Osteocyte (in vitro differentiated cells): ENCODE results near the gene NAT16. TPM values are rescaled to one million over a fixed set of nuclear protein-coding genes. Genes with fewer than 3 reads are reported as not detected.
"Not testable (repeated sequence)": the region's sequence is repeated elsewhere in the genome, so short reads cannot be mapped to it uniquely, and the experiment has no call there.

Source experiments
- DNase-seq: peaks from one replicate; pipeline ENCODE4 v3.0.0; 2021; ENCODE audit warnings: mixed read lengths; ENCODE audit not compliant: unreplicated experiment; ENCODE audit errors: extremely low spot score
- H3K27ac Mint-ChIP-seq: one replicate; pipeline ENCODE4 v1.8.0; 2021; ENCODE audit warnings: mild to moderate bottlenecking, mixed read lengths; ENCODE audit not compliant: unreplicated experiment
- H3K27me3 Mint-ChIP-seq: one replicate; pipeline ENCODE4 v1.8.0; 2021; ENCODE audit warnings: mixed read lengths; ENCODE audit not compliant: unreplicated experiment
- H3K36me3 Mint-ChIP-seq: one replicate; pipeline ENCODE4 v1.8.0; 2021; ENCODE audit warnings: mixed read lengths; ENCODE audit not compliant: unreplicated experiment
- H3K4me1 Mint-ChIP-seq: one replicate; pipeline ENCODE4 v1.8.0; 2021; ENCODE audit warnings: mixed read lengths; ENCODE audit not compliant: unreplicated experiment
- H3K4me3 Mint-ChIP-seq: one replicate; pipeline ENCODE4 v1.8.0; 2021; ENCODE audit warnings: mild to moderate bottlenecking, moderate library complexity, mixed read lengths; ENCODE audit not compliant: unreplicated experiment
- H3K9me3 Mint-ChIP-seq: one replicate; pipeline ENCODE4 v1.8.0; 2021; ENCODE audit warnings: mixed read lengths; ENCODE audit not compliant: unreplicated experiment
- total RNA-seq: library from RNA; stranded (reverse); gene quantifications from 2 replicates; pipeline ENCODE4 v1.2.1, GENCODE V29; 2021
- TF ChIP-seq, protein P1 (sequence below): fragments of 200-600 bp; sonication (generic); IDR thresholded peaks from 2 replicates; pipeline ENCODE4 v1.5.0; 2021; ENCODE audit warnings: antibody characterized with exemption, mild to moderate bottlenecking, moderate library complexity

The NAT16 gene
- total RNA-seq, 1 donor from 2014 or later, result 0.16 TPM

DNA sequence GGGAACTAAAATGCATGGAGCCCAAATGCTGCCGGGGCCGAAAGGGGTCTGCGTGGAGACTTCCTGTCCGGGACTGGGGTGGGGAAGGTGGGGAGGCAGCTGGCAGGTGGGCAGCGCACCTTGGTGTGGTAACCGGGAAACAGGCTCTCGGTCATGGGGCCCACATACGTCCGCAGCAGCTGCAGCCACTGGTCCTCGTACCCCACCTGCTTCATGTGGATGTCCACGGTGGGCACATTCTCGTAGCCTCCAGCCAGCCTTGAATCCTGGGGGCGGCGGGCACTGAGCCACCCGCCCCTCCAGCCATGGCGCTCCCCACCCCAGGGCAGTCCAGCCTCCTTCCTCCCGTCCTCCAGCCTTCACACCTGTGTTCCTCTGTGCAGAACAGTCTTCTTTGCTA lies 27.4 kb upstream of the NAT16 start:
- Mint-ChIP-seq H3K27me3 (peaks cover 5% of the 10 kb centered on the region), H3K9me3 (no peaks in the 10 kb centered on the region), H3K4me1 (no peaks in the 10 kb centered on the region), H3K36me3 (peaks cover 24% of the 10 kb centered on the region), H3K4me3 (no peak overlapping the region), H3K27ac (no peak overlapping the region)
- TF ChIP-seq, protein P1, sequence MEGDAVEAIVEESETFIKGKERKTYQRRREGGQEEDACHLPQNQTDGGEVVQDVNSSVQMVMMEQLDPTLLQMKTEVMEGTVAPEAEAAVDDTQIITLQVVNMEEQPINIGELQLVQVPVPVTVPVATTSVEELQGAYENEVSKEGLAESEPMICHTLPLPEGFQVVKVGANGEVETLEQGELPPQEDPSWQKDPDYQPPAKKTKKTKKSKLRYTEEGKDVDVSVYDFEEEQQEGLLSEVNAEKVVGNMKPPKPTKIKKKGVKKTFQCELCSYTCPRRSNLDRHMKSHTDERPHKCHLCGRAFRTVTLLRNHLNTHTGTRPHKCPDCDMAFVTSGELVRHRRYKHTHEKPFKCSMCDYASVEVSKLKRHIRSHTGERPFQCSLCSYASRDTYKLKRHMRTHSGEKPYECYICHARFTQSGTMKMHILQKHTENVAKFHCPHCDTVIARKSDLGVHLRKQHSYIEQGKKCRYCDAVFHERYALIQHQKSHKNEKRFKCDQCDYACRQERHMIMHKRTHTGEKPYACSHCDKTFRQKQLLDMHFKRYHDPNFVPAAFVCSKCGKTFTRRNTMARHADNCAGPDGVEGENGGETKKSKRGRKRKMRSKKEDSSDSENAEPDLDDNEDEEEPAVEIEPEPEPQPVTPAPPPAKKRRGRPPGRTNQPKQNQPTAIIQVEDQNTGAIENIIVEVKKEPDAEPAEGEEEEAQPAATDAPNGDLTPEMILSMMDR, result no peak
- no peak for DNase-seq

DNA sequence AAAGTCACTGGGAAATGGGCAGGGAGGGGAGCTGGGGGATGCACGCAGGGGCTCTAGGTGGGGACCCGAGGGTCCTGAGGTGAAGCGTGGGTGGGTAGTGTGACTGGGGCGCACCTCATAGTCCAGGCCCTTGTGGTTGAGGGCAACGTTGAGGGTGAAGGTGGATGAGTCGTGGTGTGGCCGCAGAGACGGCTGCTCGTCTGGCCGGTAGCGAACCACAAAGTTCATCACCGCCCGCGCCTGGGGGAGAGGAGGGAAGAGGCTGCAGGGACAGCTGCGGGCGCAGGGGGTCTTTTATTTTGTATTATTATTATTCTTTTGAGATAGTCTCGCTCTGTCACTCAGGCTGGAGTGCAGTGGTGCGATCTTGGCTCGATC lies 26.6 kb upstream of the NAT16 start:
- H3K9me3 Mint-ChIP-seq, result no peaks in the 10 kb centered on the region
- no peak for DNase-seq
- TF ChIP-seq, protein P1, result no peak
- H3K36me3 Mint-ChIP-seq, result peaks cover 24% of the 10 kb centered on the region
- no peak overlapping the region for H3K4me3 Mint-ChIP-seq
- H3K27me3 Mint-ChIP-seq, result peaks cover 7% of the 10 kb centered on the region
- no peaks in the 10 kb centered on the region for H3K4me1 Mint-ChIP-seq
- H3K27ac Mint-ChIP-seq, result no peak overlapping the region

DNA sequence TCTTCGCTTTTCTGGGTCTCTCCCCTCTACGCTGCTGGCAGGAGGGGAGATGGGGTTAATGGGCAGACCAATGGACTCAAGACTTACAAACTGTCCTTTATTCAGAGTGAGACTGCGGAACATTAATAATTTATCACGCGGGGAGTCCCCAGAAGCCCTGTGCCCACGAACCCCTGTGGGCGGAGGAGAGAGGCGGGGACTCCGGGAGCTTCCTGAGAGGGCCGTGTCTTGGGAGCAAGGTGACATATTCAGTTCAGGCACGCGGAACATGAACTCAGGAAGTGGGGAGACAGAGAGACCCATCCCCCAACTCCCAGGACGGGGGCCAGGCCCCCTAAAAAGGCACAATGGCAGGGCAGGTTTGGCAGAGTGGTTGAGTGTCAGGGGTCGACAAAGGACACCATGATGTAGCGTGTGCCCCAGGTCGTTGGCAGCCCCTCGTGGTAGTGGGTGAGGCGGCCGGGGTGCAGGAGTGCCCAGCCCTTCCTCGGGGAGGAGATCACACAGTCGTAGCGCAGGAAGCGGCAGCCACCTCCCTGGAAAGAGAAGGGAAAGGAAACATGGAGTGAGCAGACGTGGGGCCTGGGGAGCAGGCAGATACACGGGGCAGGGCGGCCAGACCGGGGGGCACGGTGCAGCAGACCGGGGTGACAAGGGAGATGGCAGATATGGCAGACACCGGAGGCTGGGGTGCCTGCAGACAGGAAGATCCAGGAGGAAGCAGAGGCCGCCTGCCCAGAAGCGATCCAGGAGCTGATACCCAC lies 26.0 kb upstream of the NAT16 start:
- Mint-ChIP-seq H3K4me3 (no peak overlapping the region), H3K4me1 (no peaks in the 10 kb centered on the region), H3K27me3 (peaks cover 7% of the 10 kb centered on the region), H3K9me3 (no peaks in the 10 kb centered on the region), H3K27ac (no peak overlapping the region), H3K36me3 (peaks cover 24% of the 10 kb centered on the region)
- TF ChIP-seq, protein P1, result no peak
- no peak for DNase-seq

DNA sequence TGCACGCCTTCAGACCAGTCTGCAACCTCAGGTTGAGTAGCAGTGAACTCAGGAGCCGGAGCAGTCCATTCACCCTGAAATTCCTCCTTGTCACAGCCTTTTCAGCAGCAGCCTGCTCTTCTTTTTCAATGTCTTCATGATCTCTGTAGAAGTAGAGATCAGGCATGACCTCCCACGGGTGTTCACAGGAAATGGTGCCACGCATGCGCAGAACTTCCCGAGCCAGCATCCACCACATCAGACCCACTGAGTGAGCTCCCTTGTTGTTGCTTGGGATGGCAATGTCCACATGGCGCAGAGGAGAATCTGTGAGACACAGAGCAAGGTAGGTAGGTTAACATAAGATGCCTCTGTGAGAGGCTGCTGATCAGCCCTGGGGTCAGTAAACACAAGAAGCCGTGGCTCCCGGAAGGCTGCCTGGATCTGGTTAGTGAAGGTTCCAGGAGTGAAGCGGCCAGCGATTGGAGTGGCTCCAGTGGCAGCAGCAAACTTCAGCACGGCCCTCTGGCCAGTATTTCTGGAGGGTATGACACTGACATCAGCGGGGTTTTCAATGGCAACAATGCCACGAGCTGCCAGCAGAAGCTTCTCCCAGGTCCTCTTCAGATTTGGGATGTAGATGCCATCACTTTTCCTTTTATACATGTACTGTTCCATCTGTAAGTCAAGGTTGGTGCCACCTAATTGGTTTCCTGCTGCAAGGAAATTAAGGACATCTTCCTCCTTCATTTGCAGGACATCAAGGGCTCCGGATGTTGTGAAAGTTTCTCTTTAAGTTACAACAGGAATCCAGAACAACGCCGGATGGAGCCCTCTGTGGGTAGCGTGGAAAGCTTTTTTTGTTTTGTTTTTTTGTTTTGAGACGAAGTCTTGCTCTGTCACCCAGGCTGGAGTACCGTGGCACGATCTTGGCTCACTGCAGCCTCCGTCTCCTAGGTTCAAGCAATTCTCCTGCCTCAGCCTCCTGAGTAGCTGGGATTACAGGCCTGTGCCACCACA lies 23.9 kb upstream of the NAT16 start:
- peaks cover 18% of the 10 kb centered on the region for H3K36me3 Mint-ChIP-seq
- H3K27me3 Mint-ChIP-seq, result peaks cover 13% of the 10 kb centered on the region
- H3K4me3 Mint-ChIP-seq, H3K27ac Mint-ChIP-seq, H3K4me1 Mint-ChIP-seq, H3K9me3 Mint-ChIP-seq, DNase-seq: not testable (repeated sequence)

DNA sequence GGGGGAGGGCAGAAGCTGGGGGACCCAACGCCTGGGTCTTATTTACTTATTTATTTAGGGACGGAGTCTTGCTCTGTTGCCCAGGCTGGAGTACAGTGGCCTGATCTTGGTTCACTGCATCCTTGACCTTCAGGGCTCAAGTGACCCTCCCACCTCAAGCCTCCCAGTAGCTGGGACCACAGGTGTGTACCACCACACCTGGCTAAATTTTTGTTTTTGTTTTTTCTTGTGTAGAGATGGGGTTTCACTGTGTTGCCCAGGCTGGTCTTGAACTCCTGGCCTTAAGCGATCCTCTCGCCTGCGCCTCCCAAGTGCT lies 22.5 kb upstream of the NAT16 start:
- no peak for DNase-seq
- Mint-ChIP-seq H3K9me3 (no peaks in the 10 kb centered on the region), H3K36me3 (peaks cover 11% of the 10 kb centered on the region), H3K27ac (no peak overlapping the region), H3K4me1 (peaks cover 3% of the 10 kb centered on the region), H3K27me3 (peaks cover 13% of the 10 kb centered on the region), H3K4me3 (no peak overlapping the region)
- TF ChIP-seq, protein P1, result no peak
